Lower leg skin (tissue), 4 donors: ENCODE measurements around the gene NDUFB8. TPM values are rescaled to one million over a fixed set of nuclear protein-coding genes. Genes with fewer than 3 reads are reported as not detected.

Experiments used
- DNase-seq, 2 donors: peaks; one replicate each; pipeline ENCODE4 v3.0.0-alpha.2; 2019; ENCODE audit warnings: low spot score in 2 of 2
- H3K4me3 ChIP-seq: fragments of 200-600 bp; sonication (generic); 2 replicates; pipeline ENCODE4 v1.5.1; 2017; ENCODE audit warnings: mild to moderate bottlenecking, low read depth; ENCODE audit not compliant: poor library complexity, severe bottlenecking
- POLR2A ChIP-seq, 2 donors: fragments of 450-650 bp; IDR thresholded peaks; one replicate each; pipeline ENCODE4 v1.6.1; 2016 to 2017; ENCODE audit warnings: antibody characterized with exemption in 2 of 2, mild to moderate bottlenecking in 1 of 2, moderate library complexity in 1 of 2
- WGBS, 2 donors: methylation state at CpG; one replicate each; pipeline ENCODE4 v1.1.5; 2018; 5-methylcytosine and 5-hydroxymethylcytosine counted together
- intact Hi-C: fragments of 100-400 bp; cut with DNase I; formaldehyde crosslinking; loops from one replicate; pipeline ENCODE4 v1.15.0; 2023; ENCODE audit warnings: low total_unique reads
- total RNA-seq, 4 donors: library from RNA; depleted of rRNA; stranded (reverse); fragments of >200 nt; gene quantifications; one replicate each; pipeline ENCODE4 v1.1.0, GENCODE V29; 2016
- TF ChIP-seq, protein P1 (sequence below), 3 donors: fragments of 450-650 bp; IDR thresholded peaks; one replicate each; pipeline ENCODE4 v1.5.1; 2016; ENCODE audit warnings: antibody characterized with exemption in 3 of 3, mild to moderate bottlenecking in 3 of 3, moderate library complexity in 2 of 3

The NDUFB8 gene
- total RNA-seq, 4 donors from 2014 or later: 128 to 211 (median 177) TPM

DNA sequence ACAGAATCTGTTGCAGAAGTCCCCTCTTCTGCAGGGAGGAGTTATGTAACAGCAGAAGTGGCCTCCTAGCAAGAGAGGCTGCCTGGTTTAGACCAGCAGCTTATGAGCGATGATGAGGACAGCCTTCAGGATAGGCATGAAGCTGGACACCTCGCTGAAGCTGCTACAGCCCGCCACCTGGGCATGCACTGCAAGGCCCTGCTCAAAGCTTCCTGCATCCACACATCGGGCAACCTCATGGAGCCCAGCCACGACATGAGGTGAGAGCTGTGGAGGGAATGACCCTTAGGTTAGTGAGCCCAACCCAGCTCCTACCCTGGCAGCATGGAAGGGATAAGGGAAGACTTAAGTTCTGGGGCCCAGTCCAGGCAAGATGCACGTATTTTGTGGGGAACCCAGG is 42.1 kb downstream of the NDUFB8 start:
- TF ChIP-seq, protein P1, sequence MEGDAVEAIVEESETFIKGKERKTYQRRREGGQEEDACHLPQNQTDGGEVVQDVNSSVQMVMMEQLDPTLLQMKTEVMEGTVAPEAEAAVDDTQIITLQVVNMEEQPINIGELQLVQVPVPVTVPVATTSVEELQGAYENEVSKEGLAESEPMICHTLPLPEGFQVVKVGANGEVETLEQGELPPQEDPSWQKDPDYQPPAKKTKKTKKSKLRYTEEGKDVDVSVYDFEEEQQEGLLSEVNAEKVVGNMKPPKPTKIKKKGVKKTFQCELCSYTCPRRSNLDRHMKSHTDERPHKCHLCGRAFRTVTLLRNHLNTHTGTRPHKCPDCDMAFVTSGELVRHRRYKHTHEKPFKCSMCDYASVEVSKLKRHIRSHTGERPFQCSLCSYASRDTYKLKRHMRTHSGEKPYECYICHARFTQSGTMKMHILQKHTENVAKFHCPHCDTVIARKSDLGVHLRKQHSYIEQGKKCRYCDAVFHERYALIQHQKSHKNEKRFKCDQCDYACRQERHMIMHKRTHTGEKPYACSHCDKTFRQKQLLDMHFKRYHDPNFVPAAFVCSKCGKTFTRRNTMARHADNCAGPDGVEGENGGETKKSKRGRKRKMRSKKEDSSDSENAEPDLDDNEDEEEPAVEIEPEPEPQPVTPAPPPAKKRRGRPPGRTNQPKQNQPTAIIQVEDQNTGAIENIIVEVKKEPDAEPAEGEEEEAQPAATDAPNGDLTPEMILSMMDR (IDR thresholded peaks at IDR 0.05): no peak
- TF ChIP-seq POLR2A (IDR thresholded peaks at IDR 0.05): no peak
- H3K4me3 ChIP-seq: no peak overlapping the region
- DNase-seq: peak in 1 of 2 donors; percentile 59
- intact Hi-C loops: no loop called here
- WGBS, 2 donors: 87 to 92% methylated on average over 6 of the region's 6 CpGs

- WGBS, 2 donors: 90 to 92% methylated on average over 10 of the region's 10 CpGs
- no peak overlapping the region for H3K4me3 ChIP-seq
- TF ChIP-seq POLR2A (IDR thresholded peaks at IDR 0.05): no peak
- TF ChIP-seq, protein P1 (IDR thresholded peaks at IDR 0.05): no peak
- intact Hi-C loops: no loop called here
- DNase-seq: peak in 1 of 2 donors; percentile 32
Measured at GRCh38 chr10:100485801-100486495, 43.7 kb downstream of the NDUFB8 start.

- no peak overlapping the region for H3K4me3 ChIP-seq
- 77 to 88% methylated on average over 8 of the region's 8 CpGs for WGBS, 2 donors
Measured at GRCh38 chr10:100485366-100485765, 44.3 kb downstream of the NDUFB8 start.

DNA sequence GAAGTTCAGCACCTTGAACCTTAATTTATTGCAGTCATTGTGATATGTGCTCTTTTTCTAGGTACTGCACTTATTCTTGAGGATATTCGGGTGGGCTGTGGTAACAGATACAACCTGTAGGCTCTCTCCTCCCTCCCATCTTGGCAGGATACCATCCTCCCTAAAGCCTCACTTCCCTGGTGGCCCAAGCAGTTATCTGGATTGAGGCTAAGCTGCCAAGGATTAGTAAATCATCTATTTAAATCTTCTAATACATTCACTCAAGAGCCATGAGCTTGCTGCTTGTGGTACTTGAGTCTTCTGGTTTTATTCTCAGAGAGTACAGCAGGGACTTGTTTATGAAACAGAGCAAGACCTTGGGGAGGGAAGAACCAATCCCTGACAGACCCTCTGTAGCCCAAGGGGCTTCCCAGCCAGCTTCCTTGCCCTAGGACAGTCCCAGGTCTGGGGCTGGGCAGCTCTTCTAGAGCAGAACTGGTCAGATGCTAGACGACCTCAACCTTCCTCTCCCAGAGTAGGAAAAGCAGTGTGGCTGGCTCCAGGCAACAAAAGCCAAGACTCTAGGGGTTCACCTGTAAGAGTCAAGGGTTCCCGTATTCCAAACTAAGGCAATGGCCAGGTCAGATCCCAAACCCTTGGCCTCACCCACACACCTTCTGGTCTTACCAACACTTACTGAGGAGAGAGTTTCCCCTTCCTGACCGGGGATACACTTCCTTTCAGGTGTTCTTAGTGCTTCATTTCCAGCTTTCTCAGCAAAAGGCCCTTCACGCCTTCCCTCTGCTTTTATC is 45.6 kb downstream of the NDUFB8 start:
- intact Hi-C loops: no loop called here
- 87% methylated on average over 5 of the region's 5 CpGs for WGBS, 2 donors
- TF ChIP-seq, protein P1 (IDR thresholded peaks at IDR 0.05): no peak
- no peak for TF ChIP-seq POLR2A (IDR thresholded peaks at IDR 0.05)

More at GRCh38 chr10:100485366-100485765, 44.3 kb downstream of the NDUFB8 start:
- intact Hi-C loops: no loop called here
- TF ChIP-seq, protein P1 (IDR thresholded peaks at IDR 0.05): no peak
- TF ChIP-seq POLR2A (IDR thresholded peaks at IDR 0.05): no peak
- peak in 1 of 2 donors; percentile 34 for DNase-seq

DNA sequence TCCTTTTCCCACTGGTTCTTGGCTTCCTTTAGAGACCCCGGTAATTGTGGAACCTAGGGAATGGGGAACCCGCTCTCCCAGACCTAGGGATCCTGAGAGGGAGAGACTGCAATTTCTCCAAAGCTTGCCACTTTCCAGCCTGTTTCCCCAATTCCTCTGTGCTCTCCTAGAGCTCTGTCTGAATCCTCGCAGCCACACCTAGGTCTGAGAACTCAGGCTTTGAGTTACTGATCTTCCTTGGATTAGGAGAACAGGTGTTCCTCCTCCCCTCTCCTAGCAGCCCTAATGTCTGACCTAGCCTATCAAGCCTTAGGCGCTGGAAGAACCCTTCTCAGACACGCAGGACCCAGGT is 46.9 kb downstream of the NDUFB8 start:
- no peak for DNase-seq
- intact Hi-C loops: no loop called here
- H3K4me3 ChIP-seq: no peak overlapping the region
- TF ChIP-seq POLR2A (IDR thresholded peaks at IDR 0.05): no peak
- TF ChIP-seq, protein P1 (IDR thresholded peaks at IDR 0.05): peak in 1 of 3 donors; percentile 5
- 30 to 35% methylated on average over 5 of the region's 5 CpGs for WGBS, 2 donors

More for the DNA sequence above, 45.6 kb downstream of the NDUFB8 start:
- DNase-seq: peak in 1 of 2 donors; percentile 61
- no peak overlapping the region for H3K4me3 ChIP-seq
